ENCODE measurements around the gene TRIO. TPM values are rescaled to one million over a fixed set of nuclear protein-coding genes. Genes with fewer than 3 reads are reported as not detected.

Gene TRIO
- total and polyA plus RNA-seq, 10 of the 15 experiments (the other 5 are each of a cell fraction or from before 2014, with no cell fraction given), result 5.1 to 96.4 (median 44.6) TPM

GRCh38 chr5:14407746-14408175 is 264.6 kb downstream of the TRIO start:
- WGBS (ENCODE audit: insufficient coverage, insufficient replicate concordance, low lambda C conversion rate, missing lambda C conversion rate), result 97% methylated on average over 5 of the region's 5 CpGs
- H3K36me3 ChIP-seq (ENCODE audit: control insufficient read depth in 2 of 2, insufficient read depth in 2 of 2, low read length in 1 of 2), result peaks cover 14 to 30% of the 10 kb centered on the region in 2 experiments
- ChIA-PET RAD21 (ENCODE audit: unreplicated experiment) (interaction anchor here (0.6 kb wide), 1 partner anchor 205 kb away, joined by 6 read pairs; no protein-coding TSS in a partner anchor), POLR2A (interaction anchor here (0.6 kb wide), 1 partner anchor 154 kb away, joined by 7 read pairs; no protein-coding TSS in a partner anchor), CTCF (interaction anchor here (1.9 kb wide), 1 partner anchor 8 kb away, joined by 6 read pairs; no protein-coding TSS in a partner anchor), SMC1A (ENCODE audit: uncharacterized antibody, unreplicated experiment) (interaction anchor here (1.0 to 1.2 kb wide), 2 partner anchors 12 to 241 kb away, joined by 3 read pairs; no protein-coding TSS in a partner anchor)
- no peaks in the 10 kb centered on the region for H3K79me2 ChIP-seq (ENCODE audit: control insufficient read depth, insufficient read depth, low read length)
- in situ Hi-C loops (cut with MboI) (no loop called here), intact Hi-C loops (cut with micrococcal nuclease; ENCODE audit: unreplicated experiment) (no loop called here)
- H3K4me3 ChIP-seq, result no peak overlapping the region
- no peaks in the 10 kb centered on the region; the same call in 2 of the 3 replicates for H3K9me3 ChIP-seq (replicated peaks; ENCODE audit: control insufficient read depth, insufficient read depth, low read length)
- H3K4me2 ChIP-seq (ENCODE audit: control insufficient read depth, insufficient read depth), result no peak overlapping the region
- no peak for DNase-seq (ENCODE audit: low read depth, low spot score)
- no peak overlapping the region for H3K27ac ChIP-seq (ENCODE audit: control insufficient read depth, insufficient read depth)
- H2AFZ ChIP-seq (ENCODE audit: control insufficient read depth, low read depth, low read length), result no peak overlapping the region
- no peaks in the 10 kb centered on the region for H4K20me1 ChIP-seq (ENCODE audit: control insufficient read depth, insufficient read depth)
- H3K4me1 ChIP-seq (ENCODE audit: control insufficient read depth, insufficient read depth, low read length), result no peaks in the 10 kb centered on the region
- no peaks in the 10 kb centered on the region for H3K27me3 ChIP-seq (replicated peaks in 1 of 2; ENCODE audit: control insufficient read depth in 2 of 2, insufficient read depth in 2 of 2, low read length in 1 of 2)
- no peak for FAIRE-seq
- H3K9ac ChIP-seq (ENCODE audit: control insufficient read depth, insufficient read depth, low read length), result no peak overlapping the region
- no peak for ATAC-seq
- no TSS peak for BruUV-seq (replicated peaks)
- TF ChIP-seq ETV6 (conservative IDR thresholded peaks at IDR 0.05 in 1 of 2, IDR thresholded peaks at IDR 0.05 in 1 of 2; ENCODE audit: borderline replicate concordance in 1 of 2, low read depth in 1 of 2), result no peak
- TF ChIP-seq FOXK2 (IDR thresholded peaks at IDR 0.05), result no peak
- TF ChIP-seq NFXL1 (IDR thresholded peaks at IDR 0.05; ENCODE audit: borderline replicate concordance), result no peak
- TF ChIP-seq SUPT20H (IDR thresholded peaks at IDR 0.05; ENCODE audit: borderline replicate concordance, control insufficient read depth, low read depth, low read length), result no peak
- no peak for TF ChIP-seq E4F1 (IDR thresholded peaks at IDR 0.05; ENCODE audit: borderline replicate concordance, partially characterized antibody)
- no peak for TF ChIP-seq ESRRA (IDR thresholded peaks at IDR 0.05; ENCODE audit: low read length)
- no peak for TF ChIP-seq SMAD5 (IDR thresholded peaks at IDR 0.05; ENCODE audit: low read depth)
- no peak for TF ChIP-seq MEF2B (IDR thresholded peaks at IDR 0.05; ENCODE audit: partially characterized antibody, poor library complexity, severe bottlenecking)
- TF ChIP-seq TBL1XR1 (IDR thresholded peaks at IDR 0.05; ENCODE audit: low read depth, low read length), result no peak
- no peak for TF ChIP-seq ASH2L (IDR thresholded peaks at IDR 0.05; ENCODE audit: borderline replicate concordance, low read depth)
- no peak for TF ChIP-seq ZBTB40 (IDR thresholded peaks at IDR 0.05; ENCODE audit: borderline replicate concordance)
- no peak for TF ChIP-seq BCL11A (IDR thresholded peaks at IDR 0.05; ENCODE audit: low read depth, low read length)
- TF ChIP-seq CTCF (IDR thresholded peaks at IDR 0.05 in 2 of 3, conservative IDR thresholded peaks at IDR 0.05 in 1 of 3; ENCODE audit: control insufficient read depth in 2 of 3, extremely low read depth in 1 of 3, insufficient read depth in 1 of 3, low read depth in 3 of 3, low read length in 3 of 3), result no peak
- TF ChIP-seq KDM1A (IDR thresholded peaks at IDR 0.05; ENCODE audit: borderline replicate concordance), result no peak
